ENCODE results near the gene RNF175. TPM values are rescaled to one million over a fixed set of nuclear protein-coding genes. Genes with fewer than 3 reads are reported as not detected.

The RNF175 gene
- total RNA-seq, 1 experiment from 2014 or later: 5.4 TPM

GRCh38 chr4:153790962-153791551 is 31.2 kb upstream of the RNF175 start (continued):
- no peak for TF ChIP-seq NR2C2 (CRISPR knock-in tag; IDR thresholded peaks at IDR 0.05)
- no peak for TF ChIP-seq ZBTB43 (CRISPR knock-in tag; IDR thresholded peaks at IDR 0.05)
- no peak for TF ChIP-seq FOXJ3 (CRISPR knock-in tag; IDR thresholded peaks at IDR 0.05; ENCODE audit: borderline replicate concordance)
- no peak for TF ChIP-seq PREB (CRISPR knock-in tag; IDR thresholded peaks at IDR 0.05; ENCODE audit: borderline replicate concordance)
- TF ChIP-seq MLX (CRISPR knock-in tag; IDR thresholded peaks at IDR 0.05): no peak
- no peak for TF ChIP-seq USF2 (CRISPR knock-in tag; IDR thresholded peaks at IDR 0.05)
- no peak for TF ChIP-seq CTCF (IDR thresholded peaks at IDR 0.05)
- TF ChIP-seq RORB (CRISPR knock-in tag; IDR thresholded peaks at IDR 0.05): no peak

- peak overlapping the region; percentile 98 for H3K4me3 Mint-ChIP-seq
- DNase-seq (ENCODE audit: low spot score): no peak
- H3K4me1 Mint-ChIP-seq: peaks cover 44% of the 10 kb centered on the region
- CTCF ChIA-PET: interaction anchor here (0.8 to 3.7 kb wide), 14 partner anchors 9 to 711 kb away, joined by 3 to 47 read pairs (median 6); no protein-coding TSS in a partner anchor
- peaks cover 29% of the 10 kb centered on the region for H3K36me3 Mint-ChIP-seq
- ATAC-seq: no peak
- no peaks in the 10 kb centered on the region; the same call in 1 of the 2 replicates for H3K27me3 Mint-ChIP-seq (ENCODE audit: low read depth)
- H3K27ac Mint-ChIP-seq: peak overlapping the region; percentile 99
- POLR2A ChIA-PET: interaction anchor here (0.7 to 2.6 kb wide), 8 partner anchors 9 to 661 kb away, joined by 3 to 17 read pairs (median 4); no protein-coding TSS in a partner anchor
- H3K9me3 Mint-ChIP-seq: no peaks in the 10 kb centered on the region
- TF ChIP-seq KAT7 (CRISPR knock-in tag; IDR thresholded peaks at IDR 0.05; ENCODE audit: borderline replicate concordance) (no peak), NR1H2 (CRISPR knock-in tag; IDR thresholded peaks at IDR 0.05) (no peak), FOXJ3 (CRISPR knock-in tag; IDR thresholded peaks at IDR 0.05; ENCODE audit: borderline replicate concordance) (no peak), NFATC4 (CRISPR knock-in tag; IDR thresholded peaks at IDR 0.05) (0 out of 2 replicates have a peak, but pooled peaks have one; percentile 8), ATF2 (CRISPR knock-in tag; IDR thresholded peaks at IDR 0.05; ENCODE audit: borderline replicate concordance, low read depth) (no peak), ZNF317 (CRISPR knock-in tag; IDR thresholded peaks at IDR 0.05; ENCODE audit: borderline replicate concordance, low read depth) (no peak), SOX15 (CRISPR knock-in tag; IDR thresholded peaks at IDR 0.05) (no peak), JAZF1 (CRISPR knock-in tag; IDR thresholded peaks at IDR 0.05) (no peak), FOXK1 (CRISPR knock-in tag; IDR thresholded peaks at IDR 0.05) (0 out of 2 replicates have a peak, but pooled peaks have one; percentile 8), ZNF232 (CRISPR knock-in tag; IDR thresholded peaks at IDR 0.05) (no peak), ZBTB21 (CRISPR knock-in tag; IDR thresholded peaks at IDR 0.05; ENCODE audit: borderline replicate concordance) (no peak), GRHL2 (CRISPR knock-in tag; IDR thresholded peaks at IDR 0.05; ENCODE audit: insufficient replicate concordance, severe bottlenecking) (no peak), PRDM15 (CRISPR knock-in tag; IDR thresholded peaks at IDR 0.05) (no peak), TEAD1 (CRISPR knock-in tag; IDR thresholded peaks at IDR 0.05) (no peak), ZNF671 (CRISPR knock-in tag; IDR thresholded peaks at IDR 0.05) (peak; percentile 33), HMGXB4 (CRISPR knock-in tag; IDR thresholded peaks at IDR 0.05) (no peak)
Measured at GRCh38 chr4:153790500-153790865, 30.7 kb upstream of the RNF175 start.
